Upper lobe of left lung (tissue), 6 donors: Measurements from ENCODE around the gene ST6GALNAC3. TPM values are rescaled to one million over a fixed set of nuclear protein-coding genes. Genes with fewer than 3 reads are reported as not detected.

Experiments used
- ATAC-seq, 2 donors: fragments of 200-7000 bp; cut with Tn5 transposase; one replicate each; pipeline ENCODE4 v1.9.1; 2022; ENCODE audit warnings: mild to moderate bottlenecking in 2 of 2, moderate library complexity in 2 of 2; ENCODE audit not compliant: low FRiP score in 2 of 2
- DNase-seq, 2 donors: peaks; one replicate each; pipeline ENCODE4 v3.0.0-alpha.2; 2019 to 2020
- H3K27ac ChIP-seq, 4 donors: fragments of 200-600 bp; sonication (generic); one replicate each; pipeline ENCODE4 v1.5.1; 2016 to 2019
- H3K27me3 ChIP-seq, 4 donors: fragments of 200-600 bp; sonication (generic); one replicate each; pipeline ENCODE4 v1.5.1; 2017 to 2019
- H3K36me3 ChIP-seq, 4 donors: fragments of 200-600 bp; sonication (generic); one replicate each; pipeline ENCODE4 v1.5.1; 2016 to 2019
- H3K4me1 ChIP-seq, 4 donors: fragments of 200-600 bp; sonication (generic); one replicate each; pipeline ENCODE4 v1.5.1; 2018 to 2019
- H3K4me3 ChIP-seq, 4 donors: fragments of 200-600 bp; sonication (generic); one replicate each; pipeline ENCODE4 v1.5.1; 2017 to 2019; ENCODE audit warnings: mild to moderate bottlenecking in 2 of 4, moderate library complexity in 1 of 4
- H3K9me3 ChIP-seq, 4 donors: fragments of 200-600 bp; sonication (generic); one replicate each; pipeline ENCODE4 v1.5.1; 2018 to 2019
- EP300 ChIP-seq, 4 donors: sonication (generic); formaldehyde crosslinking; IDR thresholded peaks; one replicate each; pipeline ENCODE4 v1.5.1; 2017; ENCODE audit warnings: antibody characterized with exemption in 4 of 4, control low read depth in 2 of 4
- POLR2A ChIP-seq, 4 donors: fragments of 450-650 bp; IDR thresholded peaks; one replicate each; pipeline ENCODE4 v1.5.1; 2016 to 2017; ENCODE audit warnings: antibody characterized with exemption in 4 of 4, mild to moderate bottlenecking in 2 of 4
- POLR2AphosphoS5 ChIP-seq, 2 donors: sonication (generic); formaldehyde crosslinking; IDR thresholded peaks; one replicate each; pipeline ENCODE4 v1.5.1; 2017; ENCODE audit warnings: antibody characterized with exemption in 2 of 2
- WGBS, 2 donors: methylation state at CpG; one replicate each; pipeline ENCODE4 v1.1.5; 2017 to 2018; 5-methylcytosine and 5-hydroxymethylcytosine counted together
- total RNA-seq, 6 donors: library from RNA; depleted of rRNA in 4 of 6; stranded (reverse); fragments of >200 nt in 4 of 6; gene quantifications; one replicate each; pipeline versions ENCODE4 v1.1.0 to v1.2.1, GENCODE V29; 2016 to 2021
- TF ChIP-seq, protein P1 (sequence below), 6 experiments: fragments of 450-650 bp in 4 of 6; fragments of 200-600 bp in 2 of 6; sonication (generic) in 2 of 6; IDR thresholded peaks; one replicate each; pipeline ENCODE4 v1.5.1; 2016 to 2019; ENCODE audit warnings: antibody characterized with exemption in 6 of 6
- donor health status: DM: no; HTN: no; CAD: no; lungs with moderate emphysema.
- donor health status: DM: no; HTN: yes; CAD: no; lungs with severe emphysema.

The ST6GALNAC3 gene
- total RNA-seq, 6 donors from 2014 or later, result 5.8 to 13.1 (median 11.3) TPM

DNA sequence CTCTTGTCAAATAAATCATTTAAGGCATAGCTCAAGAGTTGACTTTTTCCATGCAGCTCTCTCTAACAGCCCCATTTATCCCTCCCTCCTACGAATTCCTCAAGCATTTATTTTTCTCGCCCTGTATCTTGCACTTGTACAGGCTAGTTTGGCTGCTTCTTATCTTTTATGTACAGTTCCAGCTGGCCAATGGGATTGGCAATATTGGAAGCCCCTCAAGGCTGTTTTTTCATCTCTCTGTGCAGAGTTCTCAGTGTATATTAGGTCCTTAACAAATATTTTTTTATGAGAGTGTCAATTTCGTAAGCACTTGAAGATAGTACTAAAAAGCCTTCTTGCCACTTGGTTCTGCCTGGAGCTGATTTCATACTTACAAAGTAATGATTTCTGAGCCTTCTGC is 356.0 kb downstream of the ST6GALNAC3 start:
- no peaks in the 10 kb centered on the region for H3K9me3 ChIP-seq
- no peak for ATAC-seq
- H3K27me3 ChIP-seq, result no peaks in the 10 kb centered on the region
- no peaks in the 10 kb centered on the region for H3K36me3 ChIP-seq
- H3K27ac ChIP-seq, result no peak overlapping the region
- H3K4me3 ChIP-seq, result no peak overlapping the region
- TF ChIP-seq, protein P1, sequence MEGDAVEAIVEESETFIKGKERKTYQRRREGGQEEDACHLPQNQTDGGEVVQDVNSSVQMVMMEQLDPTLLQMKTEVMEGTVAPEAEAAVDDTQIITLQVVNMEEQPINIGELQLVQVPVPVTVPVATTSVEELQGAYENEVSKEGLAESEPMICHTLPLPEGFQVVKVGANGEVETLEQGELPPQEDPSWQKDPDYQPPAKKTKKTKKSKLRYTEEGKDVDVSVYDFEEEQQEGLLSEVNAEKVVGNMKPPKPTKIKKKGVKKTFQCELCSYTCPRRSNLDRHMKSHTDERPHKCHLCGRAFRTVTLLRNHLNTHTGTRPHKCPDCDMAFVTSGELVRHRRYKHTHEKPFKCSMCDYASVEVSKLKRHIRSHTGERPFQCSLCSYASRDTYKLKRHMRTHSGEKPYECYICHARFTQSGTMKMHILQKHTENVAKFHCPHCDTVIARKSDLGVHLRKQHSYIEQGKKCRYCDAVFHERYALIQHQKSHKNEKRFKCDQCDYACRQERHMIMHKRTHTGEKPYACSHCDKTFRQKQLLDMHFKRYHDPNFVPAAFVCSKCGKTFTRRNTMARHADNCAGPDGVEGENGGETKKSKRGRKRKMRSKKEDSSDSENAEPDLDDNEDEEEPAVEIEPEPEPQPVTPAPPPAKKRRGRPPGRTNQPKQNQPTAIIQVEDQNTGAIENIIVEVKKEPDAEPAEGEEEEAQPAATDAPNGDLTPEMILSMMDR (IDR thresholded peaks at IDR 0.05), result no peak
- no peak for TF ChIP-seq POLR2A (IDR thresholded peaks at IDR 0.05)
- no peak for DNase-seq
- no peaks in the 10 kb centered on the region for H3K4me1 ChIP-seq
- WGBS, 2 donors, result 54 to 57% methylated on average over 3 of the region's 3 CpGs

DNA sequence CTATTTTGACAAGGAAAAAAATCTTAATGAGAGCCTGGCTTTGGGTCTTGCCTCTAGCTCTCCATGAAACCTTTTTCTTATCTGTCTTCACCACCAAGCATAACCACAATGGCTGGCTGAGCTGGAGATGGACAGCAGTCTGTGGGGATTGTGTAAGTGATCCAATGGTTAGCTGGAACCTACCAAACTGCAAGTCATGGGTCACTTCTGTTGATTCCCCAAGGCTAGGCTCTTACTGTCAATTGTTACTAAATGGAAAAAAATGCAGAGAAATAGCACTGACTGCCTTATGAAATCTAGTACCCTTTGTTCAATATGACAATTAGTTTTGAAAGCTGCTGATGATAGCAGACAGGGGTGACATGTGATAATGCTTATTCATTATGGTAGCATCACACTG is 359.0 kb downstream of the ST6GALNAC3 start:
- Histone ChIP-seq H3K27ac (no peak overlapping the region), H3K4me3 (no peak overlapping the region), H3K36me3 (no peaks in the 10 kb centered on the region), H3K4me1 (no peaks in the 10 kb centered on the region), H3K27me3 (no peaks in the 10 kb centered on the region), H3K9me3 (no peaks in the 10 kb centered on the region)
- no peak for DNase-seq
- no peak for ATAC-seq
- TF ChIP-seq POLR2A (IDR thresholded peaks at IDR 0.05) (no peak), EP300 (IDR thresholded peaks at IDR 0.05) (no peak), POLR2AphosphoS5 (IDR thresholded peaks at IDR 0.05) (no peak)
- TF ChIP-seq, protein P1 (IDR thresholded peaks at IDR 0.05), result no peak

DNA sequence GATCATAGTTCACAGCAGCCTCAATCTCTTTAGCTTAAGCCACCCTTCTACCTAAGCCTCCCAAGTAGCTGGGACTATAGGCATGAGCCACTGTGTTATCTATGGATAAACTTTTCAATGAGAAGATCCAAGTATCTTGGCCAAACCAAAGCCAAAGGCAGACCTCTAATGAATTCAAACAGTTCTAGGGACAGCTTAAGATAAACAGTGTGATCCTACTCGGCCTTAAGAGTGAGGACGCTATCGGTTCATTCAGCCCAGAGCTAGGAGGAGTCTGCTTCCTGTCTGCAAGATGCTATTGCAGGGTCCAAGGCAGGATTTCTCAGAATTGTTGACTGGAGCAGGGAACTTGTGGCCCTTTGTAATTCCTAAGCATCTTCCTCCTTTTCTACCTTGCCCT is 368.7 kb downstream of the ST6GALNAC3 start:
- Histone ChIP-seq H3K27me3 (no peaks in the 10 kb centered on the region), H3K4me1 (no peaks in the 10 kb centered on the region), H3K27ac (no peak overlapping the region), H3K9me3 (no peaks in the 10 kb centered on the region), H3K4me3 (no peak overlapping the region), H3K36me3 (no peaks in the 10 kb centered on the region)
- no peak for DNase-seq
- TF ChIP-seq, protein P1 (IDR thresholded peaks at IDR 0.05), result no peak
- TF ChIP-seq POLR2A (IDR thresholded peaks at IDR 0.05) (no peak), EP300 (IDR thresholded peaks at IDR 0.05) (no peak), POLR2AphosphoS5 (IDR thresholded peaks at IDR 0.05) (no peak)
- 58 to 77% methylated on average over 3 of the region's 3 CpGs for WGBS, 2 donors
- no peak for ATAC-seq

DNA sequence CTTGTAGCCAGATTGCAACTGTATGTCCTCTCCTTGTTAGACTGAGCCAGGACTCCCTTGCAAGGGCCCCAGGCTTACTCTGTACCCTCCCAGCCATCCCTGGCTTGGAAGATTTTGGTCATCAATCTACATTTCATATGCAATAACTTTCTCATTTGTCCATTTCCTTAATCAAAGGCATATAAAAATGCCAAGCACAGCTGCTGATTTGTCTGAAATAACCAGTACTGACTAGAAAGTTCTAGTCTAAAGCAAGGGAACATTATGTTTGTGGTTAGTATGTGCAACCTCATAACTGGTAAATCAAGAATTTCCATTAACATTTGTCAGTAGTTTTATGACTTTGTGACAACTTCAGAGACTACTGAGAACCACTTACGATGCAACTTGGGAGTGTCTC is 370.2 kb downstream of the ST6GALNAC3 start:
- no peak for TF ChIP-seq EP300 (IDR thresholded peaks at IDR 0.05)
- Histone ChIP-seq H3K4me1 (no peaks in the 10 kb centered on the region), H3K27me3 (no peaks in the 10 kb centered on the region), H3K36me3 (no peaks in the 10 kb centered on the region), H3K27ac (no peak overlapping the region), H3K4me3 (no peak overlapping the region), H3K9me3 (no peaks in the 10 kb centered on the region)
- ATAC-seq (no peak), DNase-seq (no peak)
- 79 to 82% methylated on average over 1 of the region's 1 CpG for WGBS, 2 donors

DNA sequence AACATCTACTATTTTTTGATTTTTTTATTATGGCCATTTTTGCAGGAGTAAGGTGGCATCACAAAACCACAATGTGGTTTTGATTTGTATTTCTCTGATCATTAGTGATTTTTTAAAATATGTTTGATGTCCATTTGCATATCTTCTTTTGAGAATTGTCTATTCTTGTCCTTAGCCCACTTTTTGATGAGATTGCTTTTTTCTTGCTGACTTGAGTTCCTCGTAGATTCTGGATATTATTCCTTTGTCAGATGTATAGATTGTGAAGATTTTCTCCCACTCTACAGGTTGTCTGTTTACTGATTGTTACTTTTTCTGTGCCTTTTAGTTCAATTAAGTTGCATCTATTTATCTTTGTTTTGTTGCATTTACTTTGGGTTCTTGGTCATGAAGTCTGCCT is 375.7 kb downstream of the ST6GALNAC3 start:
- 95 to 100% methylated on average over 1 of the region's 1 CpG for WGBS, 2 donors
- H3K9me3 ChIP-seq, result peaks cover 0 to 5% (median 0%) of the 10 kb centered on the region in 4 donors
- H3K4me1 ChIP-seq, result no peaks in the 10 kb centered on the region
- H3K4me3 ChIP-seq, result no peak overlapping the region
- no peak for DNase-seq
- H3K27ac ChIP-seq, result no peak overlapping the region
- no peak for TF ChIP-seq EP300 (IDR thresholded peaks at IDR 0.05)
- no peak for TF ChIP-seq POLR2AphosphoS5 (IDR thresholded peaks at IDR 0.05)
- TF ChIP-seq, protein P1 (IDR thresholded peaks at IDR 0.05), result no peak
- TF ChIP-seq POLR2A (IDR thresholded peaks at IDR 0.05), result no peak
- no peaks in the 10 kb centered on the region for H3K36me3 ChIP-seq
- no peak for ATAC-seq
- H3K27me3 ChIP-seq, result no peaks in the 10 kb centered on the region
